GM21360 (cell line): Measurements from ENCODE around the gene SLC27A5.
"Not testable (repeated sequence)": the region's sequence is repeated elsewhere in the genome, so short reads cannot be mapped to it uniquely, and the experiment has no call there.

ENCODE experiments used
- ATAC-seq: cut with Tn5 transposase; IDR thresholded peaks from one replicate; pipeline ENCODE4 v1.9.1; 2021; ENCODE audit warnings: mild to moderate bottlenecking, moderate library complexity; ENCODE audit not compliant: unreplicated experiment

SLC27A5 gene

DNA sequence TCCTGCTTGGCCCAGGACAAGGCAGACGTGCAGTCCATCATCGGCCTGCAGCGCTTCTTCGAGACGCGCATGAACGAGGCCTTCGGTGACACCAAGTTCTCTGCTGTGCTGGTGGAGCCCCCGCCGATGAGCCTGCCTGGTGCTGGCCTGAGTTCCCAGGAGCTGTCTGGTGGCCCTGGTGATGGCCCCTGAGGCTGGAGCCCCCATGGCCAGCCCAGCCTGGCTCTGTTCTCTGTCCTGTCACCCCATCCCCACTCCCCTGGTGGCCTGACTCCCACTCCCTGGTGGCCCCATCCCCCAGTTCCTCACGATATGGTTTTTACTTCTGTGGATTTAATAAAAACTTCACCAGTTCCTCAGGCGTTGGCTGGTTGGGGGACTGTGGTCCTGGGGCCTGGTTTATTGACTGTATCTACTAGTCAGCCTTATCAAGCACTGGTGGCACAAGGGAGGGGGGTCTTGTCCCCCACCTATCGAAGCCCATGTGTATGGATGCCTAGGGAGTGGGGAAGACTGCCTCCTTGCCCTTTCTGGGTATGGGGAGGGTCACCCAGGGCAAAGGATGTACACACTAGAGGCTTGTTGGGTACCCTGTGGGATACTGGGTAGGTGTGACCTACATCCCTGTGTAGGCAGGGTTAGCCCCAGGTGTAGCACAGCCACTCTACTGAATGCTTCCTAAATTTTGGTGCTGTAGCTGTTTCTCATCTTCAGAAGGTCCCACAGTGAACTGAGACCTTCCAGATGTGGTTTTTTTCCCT lies 38.8 kb upstream of the SLC27A5 start:
- no peak for ATAC-seq

- no peak for ATAC-seq
Observed at GRCh38 chr19:58549664-58550361, 38.0 kb upstream of the SLC27A5 start.

GRCh38 chr19:58548859-58549663 lies 37.3 kb upstream of the SLC27A5 start:
- no peak for ATAC-seq

- ATAC-seq: no peak
Observed at GRCh38 chr19:58547323-58548312, 35.8 kb upstream of the SLC27A5 start.

DNA sequence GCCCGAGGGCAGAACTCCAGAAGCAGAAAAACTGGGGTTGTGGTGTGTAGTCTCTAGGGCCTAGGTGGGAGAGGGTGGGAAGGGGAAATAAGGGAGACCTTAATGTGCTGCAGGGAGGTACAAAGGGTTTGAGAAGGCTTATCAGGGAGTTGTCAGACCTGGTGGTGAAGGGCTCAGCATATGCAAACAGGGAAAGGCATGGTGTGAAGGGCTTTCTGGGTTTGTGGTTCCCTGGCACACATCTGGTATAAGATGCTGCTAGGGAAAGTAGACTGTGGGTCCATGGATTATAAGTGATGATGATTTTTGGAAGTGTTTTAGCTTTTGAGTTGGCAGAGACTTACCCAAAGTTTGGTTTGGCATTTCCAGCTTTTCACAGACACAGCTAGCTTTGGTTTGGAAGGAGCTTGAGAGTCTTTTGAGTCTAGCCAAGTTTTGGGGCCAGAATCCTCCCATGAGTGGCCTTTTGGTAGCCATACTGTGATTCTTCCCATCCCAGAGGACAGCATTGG lies 34.3 kb upstream of the SLC27A5 start:
- no peak for ATAC-seq

GRCh38 chr19:58545286-58546018 lies 33.7 kb upstream of the SLC27A5 start:
- no peak for ATAC-seq

DNA sequence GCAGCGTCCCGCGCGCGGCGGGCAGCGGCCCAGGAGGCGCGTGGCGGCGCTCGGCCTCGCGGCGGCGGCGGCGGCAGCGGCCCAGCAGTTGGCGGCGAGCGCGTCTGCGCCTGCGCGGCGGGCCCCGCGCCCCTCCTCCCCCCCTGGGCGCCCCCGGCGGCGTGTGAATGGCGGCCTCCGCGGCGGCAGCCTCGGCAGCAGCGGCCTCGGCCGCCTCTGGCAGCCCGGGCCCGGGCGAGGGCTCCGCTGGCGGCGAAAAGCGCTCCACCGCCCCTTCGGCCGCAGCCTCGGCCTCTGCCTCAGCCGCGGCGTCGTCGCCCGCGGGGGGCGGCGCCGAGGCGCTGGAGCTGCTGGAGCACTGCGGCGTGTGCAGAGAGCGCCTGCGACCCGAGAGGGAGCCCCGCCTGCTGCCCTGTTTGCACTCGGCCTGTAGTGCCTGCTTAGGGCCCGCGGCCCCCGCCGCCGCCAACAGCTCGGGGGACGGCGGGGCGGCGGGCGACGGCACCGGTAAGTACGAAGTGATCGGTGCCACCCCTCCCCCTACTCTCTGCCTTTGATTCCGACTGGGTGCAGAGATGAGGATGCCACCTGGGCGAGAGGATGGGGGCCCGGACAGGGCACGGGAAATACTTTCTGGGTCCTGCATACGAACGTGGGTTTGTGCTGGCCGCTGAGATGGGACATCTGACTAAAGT lies 32.9 kb upstream of the SLC27A5 start:
- ATAC-seq: peak; percentile 39

DNA sequence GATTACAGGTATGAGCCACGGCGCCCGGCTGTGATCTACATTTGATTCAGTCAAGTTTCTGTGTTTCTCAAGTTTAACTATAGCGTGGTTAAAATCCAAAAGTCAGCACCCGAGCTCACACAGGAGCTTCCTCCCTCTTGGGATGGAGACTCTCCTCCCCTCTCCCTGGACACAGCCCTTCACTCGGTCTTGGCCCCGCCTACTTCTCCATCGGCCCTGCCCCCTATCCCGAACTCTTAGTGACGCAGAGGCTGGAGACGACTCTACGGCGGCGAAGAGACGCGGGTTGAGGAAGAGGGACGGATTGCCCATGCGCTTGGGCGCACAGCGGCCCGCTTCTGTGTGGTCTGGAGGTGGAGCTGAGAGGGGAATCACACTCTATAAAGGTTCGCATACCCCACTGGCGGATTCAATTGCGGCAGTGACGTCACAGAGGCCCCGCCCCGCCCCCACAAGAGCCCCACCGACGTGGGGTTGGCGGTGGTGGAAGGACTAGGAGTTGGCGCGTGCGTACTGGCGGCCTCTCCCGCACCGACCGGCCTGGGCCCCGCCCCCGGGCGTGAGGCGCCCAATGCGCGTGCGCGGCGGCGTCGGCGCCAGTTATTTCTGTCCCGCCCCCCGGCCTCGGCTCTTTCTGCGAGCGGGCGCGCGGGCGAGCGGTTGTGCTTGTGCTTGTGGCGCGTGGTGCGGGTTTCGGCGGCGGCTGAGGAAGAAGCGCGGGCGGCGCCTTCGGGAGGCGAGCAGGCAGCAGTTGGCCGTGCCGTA lies 32.2 kb upstream of the SLC27A5 start, which contains the start of gene TRIM28:
TRIM28 (plus strand) TSS at position 239 of the 765 bp plus-strand sequence. CDS start 694 bp downstream, outside the sequence.
- peak; percentile 83 for ATAC-seq

- not testable (repeated sequence) for ATAC-seq
Observed at GRCh38 chr19:58542641-58543372, 31.0 kb upstream of the SLC27A5 start.

DNA sequence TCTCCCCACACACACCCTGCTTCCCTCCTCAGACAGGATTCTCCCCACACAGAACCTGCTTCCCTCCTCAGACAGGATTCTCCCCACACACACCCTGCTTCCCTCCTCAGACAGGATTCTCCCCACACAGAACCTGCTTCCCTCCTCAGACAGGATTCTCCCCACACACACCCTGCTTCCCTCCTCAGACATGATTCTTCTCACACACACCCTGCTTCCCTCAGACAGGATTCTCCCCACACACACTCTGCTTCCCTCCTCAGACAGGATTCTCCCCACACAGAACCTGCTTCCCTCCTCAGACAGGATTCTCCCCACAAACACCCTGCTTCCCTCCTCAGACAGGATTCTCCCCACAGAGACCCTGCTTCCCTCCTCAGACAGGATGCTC lies 27.4 kb upstream of the SLC27A5 start:
- ATAC-seq: not testable (repeated sequence)

- ATAC-seq: no peak
Observed at GRCh38 chr19:58538257-58539168, 26.7 kb upstream of the SLC27A5 start.

DNA sequence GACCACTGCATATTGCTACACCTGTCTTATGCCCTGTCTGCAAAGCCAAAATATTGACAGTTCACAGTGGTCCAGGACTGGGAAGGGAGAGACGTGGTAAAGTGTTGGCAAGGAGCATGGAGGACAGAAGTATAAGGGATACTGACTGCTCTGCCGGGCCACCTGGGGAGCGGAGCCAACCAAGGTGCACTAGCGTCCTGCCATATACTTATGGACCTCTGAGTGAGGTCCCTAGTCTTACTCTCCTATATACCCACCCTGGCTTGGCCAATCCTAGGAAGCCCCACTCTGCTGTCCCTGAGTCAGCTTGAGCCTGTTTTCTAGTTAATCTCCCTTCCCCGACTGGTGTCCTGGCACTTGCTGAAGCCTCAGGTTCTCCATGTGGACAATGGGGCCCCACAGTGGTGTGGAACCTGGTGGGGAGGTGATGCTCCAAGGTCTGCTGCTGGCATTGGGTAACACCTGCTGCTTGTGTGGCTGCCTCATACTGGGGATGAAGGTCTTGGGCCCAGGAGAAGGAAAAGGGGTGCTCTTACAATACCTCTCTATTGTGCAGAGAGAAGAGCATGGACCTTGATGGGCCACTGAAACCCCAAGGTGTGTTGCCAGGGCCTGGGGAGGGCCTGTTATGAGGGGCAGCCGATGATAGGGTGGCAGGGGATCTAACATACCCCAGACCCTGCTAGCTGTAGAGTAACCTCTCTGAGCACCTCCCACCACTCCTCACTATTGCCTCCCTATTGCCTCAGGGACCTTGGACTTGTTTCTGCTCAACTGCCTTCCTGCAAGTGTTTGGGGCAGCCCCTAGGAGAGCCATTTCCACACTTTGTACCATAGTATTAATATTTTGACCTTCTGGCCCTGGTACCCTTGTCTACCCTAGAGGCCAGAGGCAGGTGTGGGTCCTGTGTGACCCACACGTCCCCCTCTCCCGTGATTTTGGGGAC lies 25.3 kb upstream of the SLC27A5 start:
- no peak for ATAC-seq

DNA sequence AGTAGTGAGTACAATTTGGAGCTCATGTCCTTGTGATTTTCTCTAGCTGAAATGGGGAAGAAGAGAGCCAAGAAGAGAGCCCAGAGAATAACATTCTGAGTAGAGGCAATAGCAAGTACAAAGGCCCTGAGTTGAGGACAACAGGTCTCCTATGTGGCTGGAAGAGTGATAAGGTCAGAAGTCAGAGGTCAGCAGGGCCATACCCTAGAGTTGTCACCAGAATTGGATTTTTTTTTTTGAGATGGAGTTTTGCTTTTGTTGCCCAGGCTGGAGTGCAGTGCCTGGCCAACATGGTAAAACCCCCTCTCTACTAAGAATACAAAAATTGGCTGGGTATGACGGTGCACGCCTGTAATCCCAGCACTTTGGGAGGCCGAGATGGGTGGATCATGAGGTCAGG lies 24.1 kb upstream of the SLC27A5 start:
- no peak for ATAC-seq

DNA sequence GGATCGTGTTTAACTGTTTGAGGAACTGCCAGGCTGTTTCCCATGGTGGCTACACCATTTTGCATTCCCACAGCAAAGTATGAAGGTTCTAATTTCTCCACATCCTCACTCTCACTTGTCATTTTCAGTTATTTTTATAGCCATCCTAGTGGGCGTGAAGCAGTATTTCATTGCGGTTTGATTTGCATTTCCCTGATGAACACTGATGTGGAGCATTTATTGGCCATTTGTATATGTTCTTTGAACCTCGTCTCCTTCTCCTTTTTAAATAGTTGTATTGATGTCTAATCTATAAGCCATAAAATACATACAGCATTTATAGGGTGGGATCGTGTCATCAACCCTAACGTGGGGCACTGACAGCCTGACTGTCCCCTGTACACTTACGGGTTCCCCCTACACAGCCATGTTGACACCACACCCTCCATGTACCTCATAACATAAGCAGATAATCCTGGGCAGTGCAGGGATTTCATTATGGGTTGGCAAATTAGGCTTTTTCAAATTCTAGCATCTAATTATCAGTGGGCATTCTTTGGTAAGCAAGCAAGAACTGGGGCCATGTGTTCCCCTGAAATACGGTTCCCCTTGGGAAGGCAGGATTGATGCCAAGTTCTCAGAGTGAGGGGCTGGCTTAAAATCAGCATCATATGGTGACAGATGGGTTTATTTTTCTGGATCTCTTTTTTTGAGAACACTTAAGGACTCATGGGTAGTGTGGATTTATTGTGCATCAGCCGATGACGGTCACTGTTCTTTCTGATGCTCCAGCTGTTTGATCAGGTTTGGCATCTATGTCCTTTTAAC lies 19.4 kb upstream of the SLC27A5 start:
- no peak for ATAC-seq
